GM18951 (cell line): ENCODE data around the gene UVSSA.

Experiments used
- POLR2A ChIP-seq: IDR thresholded peaks from 4 replicates; pipeline ENCODE4 v1.6.1; 2011; ENCODE audit warnings: mild to moderate bottlenecking; ENCODE audit not compliant: insufficient read length, insufficient read depth; ENCODE audit errors: extremely low read depth
- in situ Hi-C: fragments of 300-500 bp; cut with MboI; formaldehyde crosslinking; loops from one replicate; pipeline ENCODE4 v1.12.0; 2022; ENCODE audit warnings: low sequenced_read_pairs, mixed read lengths, inconsistent platforms; ENCODE audit not compliant: unreplicated experiment

The UVSSA gene

GRCh38 chr4:1396806-1397455 lies 49.9 kb downstream of the UVSSA start:
- TF ChIP-seq POLR2A, result no peak
- in situ Hi-C loops, result no loop called here

DNA sequence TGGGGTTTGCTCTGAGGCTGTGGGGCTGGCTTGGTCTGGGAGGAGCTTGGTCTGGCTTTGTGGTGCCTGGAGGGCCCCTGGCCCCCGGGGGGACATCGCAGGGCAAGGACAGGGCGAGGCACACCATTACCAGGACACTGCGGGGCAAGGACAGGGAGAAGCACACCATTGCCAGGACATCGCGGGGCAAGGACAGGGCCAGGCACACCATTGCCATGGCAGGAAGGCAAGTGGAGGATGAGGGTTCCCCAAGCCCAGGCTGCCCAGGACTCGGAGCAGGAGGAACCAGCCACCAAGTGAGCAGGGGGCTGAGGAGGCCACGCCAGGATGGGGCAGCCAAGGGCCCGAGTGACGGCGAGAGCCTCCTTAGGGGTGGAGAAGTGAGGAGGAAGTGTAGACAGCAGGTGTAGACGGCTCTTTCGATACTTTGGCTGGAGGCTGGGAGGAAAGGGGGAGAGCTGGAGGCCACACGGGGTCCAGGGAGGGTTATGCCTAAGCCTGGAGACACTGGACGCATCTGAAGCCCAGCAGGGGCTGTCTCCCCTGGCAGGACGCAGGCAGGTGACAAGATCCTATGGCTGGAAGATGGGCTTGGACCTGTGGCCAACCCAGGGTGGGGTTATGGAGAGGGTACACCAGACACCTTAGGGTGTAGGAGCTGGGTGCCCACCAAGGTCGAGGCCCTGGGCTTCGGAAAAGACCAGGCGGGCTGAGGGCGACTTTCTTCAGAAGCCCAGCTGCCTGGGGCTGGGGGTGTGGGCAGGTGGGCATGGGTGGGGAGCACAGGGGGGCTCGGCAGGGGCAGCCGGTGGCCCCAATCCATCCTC lies 51.9 kb downstream of the UVSSA start:
- in situ Hi-C loops, result no loop called here
- no peak for TF ChIP-seq POLR2A

DNA sequence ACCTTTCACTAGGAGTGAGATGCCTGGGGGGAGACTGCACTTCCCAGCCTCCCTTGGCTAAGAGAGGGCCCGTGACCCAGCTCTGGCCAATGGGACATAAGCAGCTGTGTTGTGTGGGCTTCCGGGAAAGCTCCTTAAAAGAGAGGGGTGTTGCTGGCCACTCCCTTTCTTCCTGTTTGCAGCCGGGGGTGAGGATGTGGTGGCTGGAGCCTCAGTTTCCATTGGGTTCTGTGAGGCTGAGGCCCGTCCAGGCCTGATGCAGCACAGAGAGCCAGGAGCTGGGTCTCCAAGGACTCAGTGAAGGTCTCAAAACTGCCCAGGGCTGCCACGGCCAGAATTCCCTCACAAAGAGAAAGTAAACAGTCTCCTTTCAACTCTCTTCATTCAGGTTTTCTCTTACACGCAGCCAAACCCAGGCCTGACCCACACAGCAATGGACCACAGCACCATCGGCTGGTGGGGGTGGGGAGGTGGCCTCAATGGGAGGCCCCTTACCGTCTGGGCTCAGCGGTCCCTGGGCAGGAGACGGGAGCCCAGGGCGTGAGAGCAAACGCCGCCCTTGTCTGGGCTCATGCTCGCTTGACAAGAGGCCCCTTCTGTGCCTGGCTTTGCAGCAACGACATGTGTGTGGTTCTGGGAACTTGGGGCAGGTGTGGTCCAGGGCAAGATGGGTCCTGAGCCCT lies 52.6 kb downstream of the UVSSA start:
- in situ Hi-C loops, result loop anchor here (10.0 kb wide), 1 partner anchor 65 kb away; no protein-coding TSS in a partner anchor

GRCh38 chr4:1400191-1400805 lies 53.3 kb downstream of the UVSSA start:
- TF ChIP-seq POLR2A, result no peak
- in situ Hi-C loops, result loop anchor here (10.0 kb wide), 1 partner anchor 65 kb away; no protein-coding TSS in a partner anchor

More for the DNA sequence above, 52.6 kb downstream of the UVSSA start:
- TF ChIP-seq POLR2A, result no peak

GRCh38 chr4:1400831-1401408 lies 53.9 kb downstream of the UVSSA start:
- TF ChIP-seq POLR2A, result no peak
- in situ Hi-C loops, result loop anchor here (10.0 kb wide), 1 partner anchor 64 kb away; no protein-coding TSS in a partner anchor

- no peak for TF ChIP-seq POLR2A
These were observed 54.5 kb downstream of the UVSSA start for GRCh38 chr4:1401409-1402020.

GRCh38 chr4:1402021-1402515 lies 55.1 kb downstream of the UVSSA start:
- no peak for TF ChIP-seq POLR2A
- in situ Hi-C loops, result loop anchor here (10.0 kb wide), 1 partner anchor 63 kb away; no protein-coding TSS in a partner anchor

More at GRCh38 chr4:1401409-1402020, 54.5 kb downstream of the UVSSA start:
- in situ Hi-C loops, result loop anchor here (10.0 kb wide), 1 partner anchor 63 kb away; no protein-coding TSS in a partner anchor

DNA sequence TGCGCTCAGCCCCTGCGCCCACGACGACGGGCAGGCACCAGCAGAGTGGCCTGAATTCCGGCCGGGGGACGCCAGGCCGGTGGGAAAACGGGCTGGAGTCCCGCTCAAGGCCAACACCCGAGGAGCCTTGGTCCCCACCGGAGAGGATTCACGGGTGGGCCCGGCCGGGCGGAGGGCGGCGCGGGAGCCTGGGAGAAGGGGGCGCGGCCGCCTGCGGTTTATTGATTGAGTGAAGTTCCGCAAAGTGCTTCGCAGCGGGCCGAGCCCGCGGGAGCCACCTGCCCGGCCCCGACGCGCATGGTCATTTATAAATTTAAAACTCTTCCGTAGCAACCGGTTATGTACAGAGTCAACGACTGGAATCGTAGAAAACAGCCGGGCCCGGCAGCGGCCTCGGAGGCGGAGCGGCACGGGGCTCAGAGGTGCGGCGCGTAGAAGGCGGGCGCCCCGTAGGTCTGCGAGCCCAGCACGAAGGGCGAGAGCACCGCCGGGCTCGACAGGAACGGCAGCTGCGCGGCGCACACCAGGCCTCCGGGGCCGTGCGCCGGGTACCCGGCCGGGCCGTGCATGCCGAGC lies 55.6 kb downstream of the UVSSA start:
- TF ChIP-seq POLR2A, result no peak
- in situ Hi-C loops, result loop anchor here (10.0 kb wide), 1 partner anchor 62 kb away; no protein-coding TSS in a partner anchor

GRCh38 chr4:1403177-1403583 lies 56.2 kb downstream of the UVSSA start:
- TF ChIP-seq POLR2A, result no peak
- in situ Hi-C loops, result loop anchor here (10.0 kb wide), 1 partner anchor 62 kb away; no protein-coding TSS in a partner anchor

GRCh38 chr4:1403591-1404572 lies 56.9 kb downstream of the UVSSA start:
- no peak for TF ChIP-seq POLR2A
- in situ Hi-C loops, result loop anchor here (10.0 kb wide), 1 partner anchor 61 kb away; no protein-coding TSS in a partner anchor
